CD4-positive, alpha-beta T cell treated with Interleukin-17A for 4 hours (primary cell): ENCODE data around the gene DOCK4.

Experiments
- DNase-seq: peaks from one replicate; pipeline ENCODE4 v3.0.0-alpha.2; 2020; ENCODE audit warnings: mixed read lengths

DOCK4 gene

DNA sequence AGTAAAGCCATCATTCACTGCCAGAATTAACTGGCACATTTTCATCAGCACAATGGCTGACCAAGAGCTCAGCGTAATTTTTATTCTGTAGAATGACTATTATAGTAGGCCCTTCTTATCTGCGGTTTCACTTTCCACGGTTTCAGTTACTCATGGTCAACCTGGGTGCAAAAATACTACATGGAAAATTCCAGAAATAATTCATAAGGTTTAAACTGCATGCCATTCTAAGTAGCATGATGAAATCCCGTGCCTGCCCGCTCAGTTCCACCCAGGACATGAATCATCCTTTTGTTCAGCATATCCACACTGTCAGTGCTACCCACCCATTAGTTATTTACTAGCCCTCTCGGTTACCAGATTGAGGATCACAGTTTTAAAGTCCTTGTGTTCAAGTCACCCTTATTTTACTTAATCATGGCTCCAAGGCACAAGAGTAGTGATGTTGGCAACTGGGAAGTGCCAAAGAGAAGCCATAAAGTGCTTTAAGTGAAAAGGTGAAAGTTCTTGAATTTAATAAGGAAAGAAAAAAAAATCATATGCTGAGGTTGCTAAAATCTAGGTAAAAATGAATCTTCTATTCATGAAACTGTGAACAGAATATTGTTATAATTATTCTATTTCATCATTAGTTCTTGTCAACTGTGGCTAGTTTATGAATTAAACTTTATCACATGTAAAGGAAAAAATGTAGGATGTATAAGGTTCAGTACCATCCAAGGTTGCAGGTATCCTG is 204.9 kb downstream of the DOCK4 start:
- no peak for DNase-seq

DNA sequence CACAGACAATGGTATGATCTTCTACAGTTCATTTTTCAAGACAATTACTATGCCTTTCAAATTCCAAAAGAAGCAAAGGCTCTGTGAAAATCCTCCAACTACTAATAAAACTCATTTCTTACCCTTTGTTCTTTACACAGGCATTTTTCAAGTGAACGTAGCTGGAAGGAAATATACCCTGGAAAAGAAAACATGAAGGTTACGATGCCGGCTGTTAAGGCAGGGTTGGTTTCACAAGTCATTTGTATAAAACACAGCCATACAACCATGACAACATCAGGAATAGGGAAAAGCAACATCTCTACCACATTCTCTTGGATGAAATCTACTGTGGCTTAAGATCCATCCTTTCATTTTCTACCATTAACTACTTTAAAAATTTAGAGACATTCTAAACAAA is 207.9 kb downstream of the DOCK4 start:
- DNase-seq: no peak

DNA sequence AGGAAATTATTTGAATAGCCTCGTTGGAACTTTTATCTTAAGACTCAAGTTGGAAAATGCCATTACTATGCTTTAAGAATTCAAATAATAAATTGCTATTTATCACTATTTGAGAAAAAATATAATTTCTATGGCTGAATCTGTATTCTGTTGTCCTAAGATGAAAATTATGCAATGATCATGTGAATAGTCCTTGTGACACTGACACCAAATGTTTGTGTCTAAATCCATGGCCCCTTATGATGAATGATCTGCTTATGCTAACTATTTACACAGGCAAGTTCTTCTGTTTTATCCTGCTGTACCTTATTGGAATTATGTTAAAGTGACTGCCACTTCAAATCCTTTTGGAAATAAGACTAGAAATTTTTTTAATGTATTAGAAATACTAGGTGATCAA is 208.7 kb downstream of the DOCK4 start:
- no peak for DNase-seq

DNA sequence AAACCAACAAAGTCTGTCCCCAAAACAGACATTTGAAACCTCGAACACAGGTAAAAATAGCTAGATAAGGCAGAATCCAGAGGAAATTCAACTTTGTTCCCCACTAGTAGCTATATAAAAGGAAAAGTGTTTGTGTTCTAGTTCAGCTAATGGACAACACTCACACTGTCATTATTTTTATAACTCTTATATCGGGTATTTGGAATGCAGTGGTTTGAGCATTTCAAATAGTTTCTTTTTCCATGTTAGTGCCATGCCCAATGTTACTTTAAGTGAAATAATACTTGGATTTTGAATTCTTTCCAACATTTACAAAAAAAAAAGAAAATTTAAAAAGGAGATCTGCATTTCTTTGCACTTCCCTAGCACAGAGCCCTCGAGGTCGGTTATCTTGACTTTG is 213.6 kb downstream of the DOCK4 start:
- no peak for DNase-seq

DNA sequence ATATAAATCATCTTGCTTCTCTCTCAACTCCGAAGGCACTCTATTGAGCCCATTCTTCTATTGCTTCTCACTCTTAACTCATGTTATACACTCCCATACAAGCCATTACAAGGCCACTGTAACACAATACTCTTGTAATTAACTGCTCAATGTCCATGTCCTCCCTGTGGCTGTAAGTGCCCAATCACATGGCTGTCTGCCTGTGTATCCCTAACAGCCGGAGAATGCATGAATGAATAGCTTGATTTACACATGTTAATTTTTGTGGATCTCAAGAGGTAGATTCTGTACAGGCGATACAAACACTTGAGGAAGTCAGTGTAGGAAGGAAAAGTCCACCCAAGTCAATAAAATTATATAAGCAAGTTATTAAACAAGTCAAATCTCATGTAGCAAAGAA is 215.6 kb downstream of the DOCK4 start:
- no peak for DNase-seq

DNA sequence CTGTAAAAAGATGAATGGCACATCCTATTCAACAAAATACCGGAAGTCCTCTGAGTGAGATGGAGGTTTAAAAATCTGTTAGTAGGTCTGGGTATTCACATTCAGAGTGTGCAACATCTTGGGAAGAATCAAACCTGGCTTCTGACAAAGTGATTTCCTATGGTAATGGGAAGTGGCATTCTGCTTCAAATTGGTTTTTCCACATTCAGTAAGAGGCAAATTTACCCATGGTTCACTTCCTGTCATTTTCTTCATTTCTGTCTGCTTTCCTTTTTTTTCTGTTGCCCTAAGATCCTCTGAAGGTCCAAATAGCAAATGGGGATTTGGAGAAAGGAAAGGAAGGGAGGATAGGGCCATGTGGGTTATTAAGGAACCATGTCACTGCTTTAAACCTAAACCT is 218.3 kb downstream of the DOCK4 start:
- no peak for DNase-seq

DNA sequence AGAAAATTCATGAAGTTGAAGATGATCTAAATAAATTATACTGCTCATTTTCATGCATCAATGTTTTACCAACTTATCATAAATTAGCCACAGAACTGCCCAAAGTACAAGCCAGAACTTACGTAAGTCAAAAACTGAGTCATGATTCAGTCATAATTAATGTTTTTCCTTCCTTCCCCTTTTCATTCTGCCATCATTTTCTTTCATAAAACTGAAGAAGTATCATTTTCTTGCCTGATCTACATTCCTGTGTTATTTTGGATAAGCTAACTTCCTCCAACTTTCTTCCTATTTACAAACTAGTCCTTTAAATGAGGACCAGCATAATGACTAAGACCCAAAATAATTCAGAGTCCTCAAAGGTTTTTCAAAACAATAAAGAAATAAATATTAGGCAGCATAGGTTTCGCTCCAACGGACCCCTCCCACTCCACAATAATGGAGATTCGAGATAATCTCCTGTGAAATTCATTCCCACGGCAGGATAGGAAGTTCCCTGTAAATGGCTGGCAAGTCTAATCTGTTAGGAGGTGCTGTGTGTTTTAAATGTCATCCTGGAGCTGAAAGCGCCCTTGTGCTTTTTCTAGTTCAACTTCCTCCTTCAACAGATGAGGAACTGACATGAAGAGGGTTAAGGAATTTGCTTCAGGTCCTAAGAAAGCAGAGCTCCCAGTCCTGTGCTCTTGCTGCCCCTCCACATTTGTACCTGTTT is 218.9 kb downstream of the DOCK4 start:
- DNase-seq: no peak

DNA sequence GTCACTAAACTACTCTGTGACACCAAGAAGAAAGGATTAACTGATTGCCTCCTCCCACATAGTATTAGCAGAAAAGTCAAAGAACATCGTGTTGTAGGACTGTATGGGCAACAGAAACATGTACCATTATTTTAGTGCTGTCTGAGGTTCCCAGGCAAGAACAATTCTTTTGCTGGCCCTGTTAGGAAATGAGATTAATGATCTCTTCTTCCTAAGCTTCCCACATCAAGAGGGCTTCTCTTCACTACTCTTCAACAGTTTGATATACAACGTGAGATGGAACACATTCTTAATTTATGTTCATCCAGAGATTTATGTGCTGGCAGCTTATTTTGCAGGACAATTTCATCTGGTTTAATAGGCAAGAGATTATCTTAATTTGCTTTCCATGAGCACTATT is 219.6 kb downstream of the DOCK4 start:
- DNase-seq: no peak

DNA sequence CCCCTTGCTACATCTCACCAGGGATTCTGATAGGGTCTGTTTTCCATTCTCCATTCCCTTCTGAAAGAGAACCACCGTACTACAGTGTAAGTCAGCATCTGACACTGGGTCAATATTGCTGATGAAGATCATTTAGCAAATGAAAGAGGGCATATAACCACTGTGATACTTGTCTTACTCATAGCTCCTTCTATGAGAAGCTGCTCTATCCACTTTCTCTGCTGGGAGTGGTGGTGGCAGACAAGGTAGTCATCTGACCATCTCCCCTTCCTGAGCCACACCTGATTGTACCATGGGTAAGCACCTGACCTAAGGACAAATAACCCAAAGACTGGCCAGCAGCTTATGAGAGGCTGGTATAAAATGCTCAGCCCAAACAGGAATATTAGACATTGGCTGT is 220.4 kb downstream of the DOCK4 start:
- no peak for DNase-seq

DNA sequence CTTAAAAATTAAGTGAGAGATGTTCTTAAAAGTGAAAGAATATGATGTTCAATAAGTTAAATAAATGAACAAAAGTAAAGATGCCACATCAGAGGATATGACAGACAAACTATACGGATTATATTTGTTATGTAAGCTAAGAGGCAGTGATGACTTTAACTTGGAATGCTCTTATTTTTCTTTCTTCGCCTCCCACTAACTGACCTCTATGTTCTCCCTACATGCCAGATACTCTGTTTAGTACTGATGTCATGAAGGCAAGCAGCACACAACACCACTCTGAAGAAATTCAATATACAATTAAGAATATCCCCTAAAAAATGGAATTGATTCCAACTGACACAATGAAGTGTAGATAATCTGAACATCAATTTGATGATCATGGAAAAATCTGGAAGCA is 223.4 kb downstream of the DOCK4 start:
- no peak for DNase-seq

DNA sequence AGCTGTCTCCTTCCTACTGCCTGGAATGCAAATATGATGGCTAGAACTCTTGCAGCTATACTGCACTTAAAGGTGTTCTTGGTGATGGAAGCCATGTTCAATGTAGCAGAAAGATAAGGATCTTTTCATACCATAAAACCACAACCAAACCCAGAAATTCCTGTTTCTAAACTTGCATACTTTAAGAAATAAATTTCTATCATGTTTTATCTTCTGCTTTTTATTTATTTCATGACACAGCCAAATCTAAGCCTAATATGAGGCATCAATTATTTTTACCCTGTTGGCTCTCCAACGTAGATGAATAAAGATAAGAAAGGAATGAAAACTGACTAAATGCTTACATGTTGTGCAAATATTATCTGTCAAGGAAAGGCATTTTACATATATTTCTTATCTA is 224.1 kb downstream of the DOCK4 start:
- no peak for DNase-seq

DNA sequence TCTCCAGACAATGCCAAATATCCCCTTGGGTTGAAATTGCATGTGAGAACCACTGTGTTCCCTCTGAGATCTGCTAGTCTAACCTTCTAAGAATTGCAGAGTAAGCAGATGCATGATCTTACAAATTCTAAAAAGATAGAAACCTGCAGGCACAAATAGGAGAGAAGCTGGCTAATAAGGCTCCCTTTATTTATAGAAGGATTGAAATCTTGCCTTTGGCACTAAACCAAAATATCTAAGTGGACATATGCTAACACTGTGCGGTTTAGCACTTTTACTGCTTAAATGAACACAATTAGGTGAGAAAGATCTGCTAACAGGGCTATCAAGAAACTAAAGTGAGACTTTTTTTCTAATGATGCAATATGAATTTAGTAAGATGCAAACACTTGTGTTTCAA is 225.5 kb downstream of the DOCK4 start:
- DNase-seq: no peak

DNA sequence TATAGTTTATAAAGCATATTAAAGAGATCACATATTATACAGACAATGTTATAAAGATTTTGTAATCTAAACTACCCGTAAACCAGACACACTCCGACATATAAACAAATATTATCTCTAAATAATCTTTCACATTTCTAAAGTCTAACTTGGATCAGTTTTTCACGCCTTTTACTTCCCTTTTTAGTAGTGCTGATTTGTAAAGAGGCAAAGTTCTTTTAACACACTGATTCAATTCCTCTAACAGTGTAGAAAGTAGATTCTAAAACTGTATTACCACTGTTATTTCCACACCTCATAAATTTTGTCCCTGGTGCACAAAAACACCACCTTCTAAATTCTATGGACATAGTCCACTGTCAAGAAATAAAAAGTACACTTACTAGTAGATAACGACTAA is 230.9 kb downstream of the DOCK4 start:
- no peak for DNase-seq

DNA sequence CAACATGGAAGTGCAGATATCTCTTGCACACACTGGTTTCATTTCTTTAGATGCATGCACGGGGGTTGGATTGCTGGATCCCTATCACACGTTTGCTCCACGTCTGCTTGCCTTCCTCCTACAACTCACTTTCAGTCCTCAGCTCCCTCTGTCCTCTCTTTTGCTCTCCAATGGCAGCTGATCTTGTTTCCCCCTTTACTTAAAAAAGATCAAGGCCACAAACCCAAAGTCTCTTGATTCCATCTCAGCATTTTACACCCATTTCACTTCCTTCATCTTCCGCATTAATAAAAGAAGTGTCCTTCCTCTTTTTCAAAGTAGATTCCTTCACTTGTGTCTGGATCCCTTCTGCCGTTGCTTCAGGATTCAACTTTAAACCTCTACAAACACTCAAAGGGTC is 245.2 kb downstream of the DOCK4 start:
- no peak for DNase-seq

DNA sequence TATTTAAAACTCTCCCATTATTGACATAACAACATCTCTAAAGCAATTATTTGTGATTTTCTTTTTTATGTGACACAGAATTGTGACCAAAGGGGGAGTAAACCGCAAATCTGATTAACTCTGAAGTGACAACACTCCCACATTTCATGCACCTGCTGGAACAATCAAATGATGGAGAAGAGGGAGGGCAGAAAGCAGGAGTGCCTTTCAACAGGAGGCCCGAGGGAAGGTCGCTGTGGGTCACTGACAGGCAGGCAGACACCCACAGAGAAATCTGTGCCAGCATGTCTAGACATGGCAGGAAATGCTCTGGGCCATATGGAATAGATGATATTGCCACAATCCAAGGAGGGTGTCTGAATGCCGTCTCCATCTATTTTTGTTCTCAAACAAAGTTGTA is 247.3 kb downstream of the DOCK4 start:
- DNase-seq: no peak

DNA sequence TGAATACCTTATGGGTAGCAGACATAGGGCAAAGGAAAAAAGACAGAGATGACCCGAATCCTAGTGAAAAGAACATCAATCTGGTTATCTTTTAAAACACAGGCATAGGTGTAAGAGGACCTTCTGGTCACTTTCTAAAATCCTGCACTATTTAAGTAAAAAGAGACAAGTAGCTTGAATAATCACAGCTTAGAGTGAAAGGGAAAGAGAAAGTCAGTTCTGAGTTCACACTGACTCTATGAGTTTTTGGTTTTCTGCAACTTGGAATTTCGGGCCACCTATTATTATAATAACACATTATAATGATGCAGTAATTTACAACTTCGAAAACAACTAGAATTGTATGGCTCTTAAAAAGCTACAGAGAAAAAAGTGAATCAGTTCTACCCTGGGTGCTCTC is 247.8 kb downstream of the DOCK4 start:
- no peak for DNase-seq

DNA sequence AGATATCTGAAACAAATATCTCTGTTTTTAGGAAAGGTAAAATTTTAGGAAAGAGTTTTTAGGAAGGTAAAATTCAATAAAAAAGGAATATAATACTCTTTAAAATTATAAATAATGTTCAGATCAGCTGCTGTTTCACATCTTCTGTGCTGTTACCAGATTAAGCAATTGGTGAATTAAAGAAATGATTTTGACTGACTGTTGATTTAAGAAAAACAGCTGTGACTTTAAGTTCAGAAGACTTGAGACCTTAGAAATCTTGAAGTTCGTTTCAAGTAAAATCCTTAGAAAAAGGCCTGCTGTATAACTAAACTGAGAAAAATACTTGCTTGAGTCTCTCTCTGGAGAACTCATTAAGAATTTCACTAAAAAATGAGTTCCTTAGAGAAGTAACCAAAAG is 250.6 kb downstream of the DOCK4 start:
- DNase-seq: no peak

DNA sequence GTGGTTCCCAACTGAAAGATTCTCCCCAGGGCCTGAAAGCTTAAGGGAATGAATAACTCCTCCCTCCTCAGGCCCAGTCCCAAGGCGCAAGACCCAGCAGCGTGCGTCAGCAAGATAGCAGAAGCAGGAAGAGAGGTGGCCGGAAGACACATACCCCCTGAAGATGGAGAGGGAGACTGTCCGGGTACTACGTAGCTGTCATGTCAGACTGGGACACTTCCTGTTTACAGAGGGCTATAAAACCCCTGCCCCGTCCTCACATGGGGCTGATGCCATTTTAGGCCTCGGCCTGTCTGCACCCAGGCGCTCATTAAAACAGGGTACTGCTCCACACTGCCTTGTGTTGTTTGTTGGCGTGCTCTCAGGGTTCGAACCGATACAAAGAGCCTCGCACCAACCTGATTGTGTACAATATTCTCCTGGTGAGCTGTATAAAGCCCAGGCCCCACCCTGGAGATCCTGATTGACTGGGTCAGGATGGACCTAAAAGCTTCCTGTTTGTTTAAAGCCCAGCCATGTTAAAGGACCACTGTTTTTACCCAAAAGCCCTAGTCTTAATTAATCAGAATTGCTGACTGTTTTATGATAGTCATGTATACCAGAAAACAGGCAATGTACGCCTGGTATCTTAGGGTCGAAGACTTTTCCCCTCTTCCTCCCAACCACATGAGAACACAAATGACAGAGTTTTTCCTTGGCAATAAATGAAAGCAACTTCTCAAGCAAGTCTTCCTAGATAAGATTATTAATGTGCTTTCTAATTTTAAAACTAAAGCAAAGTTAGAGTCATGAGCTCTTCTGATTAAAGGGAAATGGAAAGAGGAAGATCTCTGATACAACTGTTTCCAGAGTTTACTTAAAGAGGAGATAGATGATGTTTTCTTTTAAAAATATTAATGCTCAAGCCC is 251.5 kb downstream of the DOCK4 start:
- no peak for DNase-seq

DNA sequence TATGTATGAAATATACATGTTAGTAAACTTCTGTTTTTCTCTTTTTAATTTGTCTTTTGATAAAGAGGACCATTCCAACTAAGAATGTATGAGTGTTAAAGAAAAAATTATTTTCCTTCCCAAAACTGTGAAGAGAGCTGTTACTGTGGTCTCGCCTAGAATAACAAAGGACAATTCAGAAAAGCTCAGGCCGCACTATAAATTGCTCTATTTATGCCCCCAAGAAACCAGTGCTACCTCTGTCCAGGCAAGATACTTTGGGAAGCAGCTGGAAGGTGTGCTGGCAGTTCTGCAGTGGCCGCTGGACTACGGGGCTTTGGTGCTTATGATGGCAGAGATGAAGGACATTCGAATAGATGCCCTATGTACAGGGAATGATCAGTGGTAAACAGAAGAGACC is 252.1 kb downstream of the DOCK4 start:
- DNase-seq: no peak

DNA sequence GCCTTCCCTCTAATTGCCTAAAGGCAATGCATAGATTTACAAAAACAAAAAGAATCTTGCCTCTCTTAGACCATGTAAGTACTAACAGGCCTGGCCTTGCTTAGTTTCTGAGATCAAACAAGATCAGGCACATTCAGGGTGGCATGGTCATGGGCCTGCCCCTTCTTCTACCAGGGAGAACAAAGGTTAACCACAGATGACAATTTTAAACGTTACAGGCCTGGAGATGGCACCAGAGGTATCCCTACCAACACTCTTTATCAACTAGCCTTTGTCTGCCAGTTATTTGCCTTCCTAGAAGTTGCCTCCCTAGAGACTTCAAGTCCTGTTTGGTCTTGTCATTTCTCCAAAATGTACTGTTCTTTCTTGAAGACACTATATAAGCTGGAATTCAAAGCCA is 252.6 kb downstream of the DOCK4 start:
- no peak for DNase-seq

DNA sequence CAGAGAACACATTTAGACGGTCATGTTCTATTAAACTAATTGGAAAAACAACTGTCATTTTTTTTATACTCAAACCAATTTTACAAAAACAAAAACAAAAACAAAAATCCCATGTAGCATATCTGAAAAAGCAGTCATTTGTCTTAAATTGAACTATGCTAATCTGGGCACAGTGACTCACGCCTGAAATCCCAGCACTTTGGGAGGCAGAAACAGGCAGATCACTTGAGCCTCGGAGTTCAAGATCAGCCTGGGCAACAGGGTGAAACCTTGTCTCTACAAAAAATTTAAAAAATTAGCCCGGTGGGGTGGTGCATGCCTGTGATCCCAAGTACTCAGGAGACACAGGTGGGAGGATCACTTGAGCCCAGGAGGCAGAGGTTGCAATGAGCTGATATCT is 253.4 kb downstream of the DOCK4 start:
- no peak for DNase-seq

DNA sequence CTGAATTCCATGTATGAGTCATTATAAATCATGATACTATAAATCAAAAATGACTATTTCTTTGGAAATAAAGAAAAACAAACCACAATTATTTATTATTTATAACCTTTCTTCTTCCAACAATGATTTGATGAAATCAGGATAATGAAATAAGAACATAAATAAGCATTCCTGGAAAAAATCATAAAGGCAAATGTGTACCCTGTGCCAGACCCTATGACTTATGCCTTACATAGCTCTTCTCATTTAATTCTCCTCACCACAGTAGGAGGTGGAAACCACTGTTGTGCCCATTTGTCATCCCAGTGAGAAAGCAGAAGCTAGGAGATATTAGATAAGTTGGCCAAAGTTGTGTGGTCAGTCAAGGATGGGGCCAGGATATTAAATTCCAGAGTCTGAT is 255.1 kb downstream of the DOCK4 start:
- DNase-seq: no peak

DNA sequence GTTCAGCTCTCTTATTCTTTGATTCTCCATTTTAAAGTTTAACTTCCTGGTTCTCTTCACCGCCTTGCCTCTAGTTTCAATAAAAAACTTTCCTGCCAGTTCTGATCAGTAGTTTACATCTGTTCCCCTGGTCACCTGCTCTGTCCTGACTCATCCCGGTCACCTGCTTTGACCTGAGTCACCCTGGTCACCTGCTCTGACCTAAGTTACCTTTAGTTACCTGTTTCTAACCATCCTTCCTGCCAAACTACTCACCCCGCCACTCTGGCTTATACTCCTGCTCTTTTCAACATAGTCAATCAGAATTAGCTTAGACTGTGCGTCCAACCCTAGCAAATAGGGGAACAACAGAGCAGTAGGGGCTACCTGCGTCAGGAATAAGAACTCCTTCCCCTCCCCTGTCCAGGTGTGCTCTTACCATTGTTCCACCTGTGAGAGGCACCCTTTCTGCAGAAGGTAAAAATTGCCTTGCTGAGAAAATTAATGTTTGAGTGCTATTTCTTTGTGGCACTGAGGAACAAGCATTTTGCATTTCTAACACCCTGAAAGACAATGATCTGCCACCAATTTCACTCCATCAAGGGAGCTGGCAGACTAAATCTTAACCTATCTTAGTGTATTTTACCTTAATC is 263.6 kb downstream of the DOCK4 start:
- no peak for DNase-seq
